OCI-LY1 (cell line): Measurements from ENCODE around the gene FAM217B.

ENCODE experiments used
- H2AFZ ChIP-seq: fragments of 200-600 bp; sonication (generic), shearing (Covaris generic); 2 replicates; pipeline ENCODE4 v1.6.0; 2014; ENCODE audit warnings: antibody characterized with exemption, mild to moderate bottlenecking, low read length
- H3F3A ChIP-seq: fragments of 200-600 bp; sonication (generic), shearing (Covaris generic); 2 replicates; pipeline ENCODE4 v1.6.0; 2014; ENCODE audit warnings: mild to moderate bottlenecking, antibody characterized with exemption, low read length, moderate library complexity; ENCODE audit not compliant: insufficient read depth
- H3K27ac ChIP-seq: fragments of 200-600 bp; sonication (generic); 2 replicates; pipeline ENCODE4 v1.5.1; 2014; ENCODE audit warnings: low read length, mixed run types, mild to moderate bottlenecking, low read depth; ENCODE audit not compliant: poor library complexity, severe bottlenecking
- H3K27me3 ChIP-seq: fragments of 200-600 bp; sonication (generic); 2 replicates; pipeline ENCODE4 v1.6.0; 2014; ENCODE audit warnings: antibody characterized with exemption, mild to moderate bottlenecking, low read length, moderate library complexity; ENCODE audit not compliant: insufficient read depth
- H3K36me3 ChIP-seq: fragments of 200-600 bp; sonication (generic); 2 replicates; pipeline ENCODE4 v1.6.1; 2014; ENCODE audit warnings: mild to moderate bottlenecking, antibody characterized with exemption, low read length, moderate library complexity, mixed read lengths; ENCODE audit not compliant: insufficient read depth
- H3K4me1 ChIP-seq: fragments of 200-600 bp; sonication (generic); 2 replicates; pipeline ENCODE4 v1.5.1; 2014; ENCODE audit warnings: mild to moderate bottlenecking, low read length, moderate library complexity; ENCODE audit not compliant: insufficient read depth, severe bottlenecking
- H3K4me2 ChIP-seq: fragments of 200-600 bp; sonication (generic), shearing (Covaris generic); 2 replicates; pipeline ENCODE4 v1.6.1; 2014; ENCODE audit warnings: low read length
- H3K4me3 ChIP-seq: fragments of 200-600 bp; sonication (generic); 2 replicates; pipeline ENCODE4 v1.5.1; 2014; ENCODE audit warnings: low read length, low read depth, mild to moderate bottlenecking, mixed read lengths; ENCODE audit not compliant: poor library complexity, severe bottlenecking
- H3K79me2 ChIP-seq: fragments of 200-600 bp; shearing (Covaris generic); 2 replicates; pipeline ENCODE4 v1.6.1; 2016; ENCODE audit warnings: mixed run types, low read length, mixed read lengths; ENCODE audit not compliant: insufficient read depth
- H3K9ac ChIP-seq: fragments of 200-600 bp; sonication (generic), shearing (Covaris generic); 2 replicates; pipeline ENCODE4 v1.6.1; 2014; ENCODE audit warnings: mild to moderate bottlenecking, low read length, mixed read lengths
- H3K9me2 ChIP-seq: fragments of 200-600 bp; sonication (generic), shearing (Covaris generic); 2 replicates; pipeline ENCODE4 v1.6.1; 2014; ENCODE audit warnings: low read depth, mild to moderate bottlenecking, low read length, mixed read lengths
- H3K9me3 ChIP-seq: fragments of 200-600 bp; shearing (Covaris generic); 2 replicates; pipeline ENCODE4 v1.6.1; 2014; ENCODE audit warnings: low read length, mixed read lengths
- H4K20me1 ChIP-seq: fragments of 200-600 bp; sonication (generic), shearing (Covaris generic); 2 replicates; pipeline ENCODE4 v1.6.0; 2016; ENCODE audit warnings: mild to moderate bottlenecking, low read length; ENCODE audit not compliant: insufficient read depth
- EZH2 ChIP-seq: fragments of 200-600 bp; sonication (generic), shearing (Covaris generic); IDR thresholded peaks from 2 replicates; pipeline ENCODE4 v1.8.0; 2017; ENCODE audit warnings: borderline replicate concordance, mixed run types, mild to moderate bottlenecking, antibody characterized with exemption, low read length, moderate library complexity, mixed read lengths
- TF ChIP-seq, protein P1 (sequence below): fragments of 200-600 bp; sonication (generic), shearing (Covaris generic); IDR thresholded peaks from 2 replicates; pipeline ENCODE4 v1.5.1; 2017; ENCODE audit warnings: mild to moderate bottlenecking, antibody characterized with exemption, low read length, moderate library complexity, mixed read lengths

The FAM217B gene, protein sequence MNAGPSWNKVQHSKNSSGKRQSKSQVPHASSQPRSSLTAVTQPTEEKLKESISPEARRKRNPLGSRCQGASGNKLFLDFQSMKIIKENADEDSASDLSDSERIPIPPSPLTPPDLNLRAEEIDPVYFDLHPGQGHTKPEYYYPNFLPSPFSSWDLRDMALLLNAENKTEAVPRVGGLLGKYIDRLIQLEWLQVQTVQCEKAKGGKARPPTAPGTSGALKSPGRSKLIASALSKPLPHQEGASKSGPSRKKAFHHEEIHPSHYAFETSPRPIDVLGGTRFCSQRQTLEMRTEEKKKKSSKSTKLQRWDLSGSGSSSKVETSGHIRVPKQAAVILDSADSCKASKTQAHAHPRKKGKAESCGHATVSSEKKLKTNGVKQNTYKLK

DNA sequence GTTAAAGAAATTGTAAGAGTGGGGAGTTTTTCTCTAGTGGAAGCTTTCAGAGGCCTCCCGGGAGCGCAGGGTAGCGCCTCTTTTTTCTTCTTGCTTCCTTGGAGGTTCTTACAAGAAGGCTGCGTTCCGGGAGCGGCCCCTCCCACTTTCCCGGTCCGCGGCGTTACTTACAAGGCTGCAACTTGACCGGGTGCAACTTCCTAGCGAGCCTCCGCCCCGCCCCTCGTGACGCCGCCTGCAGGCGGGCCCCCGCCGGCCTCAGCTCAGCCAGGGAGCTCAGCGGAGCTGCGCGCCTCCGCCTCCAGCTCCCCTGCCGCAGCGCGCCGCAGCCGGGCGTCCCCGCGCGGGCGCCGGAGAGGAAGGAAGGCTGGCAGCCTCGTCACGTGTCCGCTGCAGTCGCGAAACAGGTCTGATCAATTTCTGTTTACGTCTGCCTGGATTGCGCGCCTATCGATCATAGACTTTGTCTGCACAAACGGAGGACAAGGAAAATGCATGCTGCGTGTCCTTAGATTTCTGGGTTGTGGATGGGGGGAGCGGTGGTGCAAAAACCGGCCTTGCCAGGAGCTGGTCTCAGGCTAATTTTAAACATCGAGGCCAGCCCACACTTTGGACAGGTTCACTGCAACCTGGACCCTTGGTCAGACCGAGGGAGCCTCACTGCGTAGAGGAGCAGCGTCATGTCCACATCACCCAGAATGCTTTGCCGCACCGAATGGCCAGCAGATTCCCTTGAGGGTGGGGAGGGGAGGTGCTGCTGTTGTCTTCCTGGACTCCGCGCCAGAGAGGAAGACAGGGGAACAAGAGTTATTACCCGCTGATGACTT lies at the start of gene FAM217B, which contains the start of gene PPP1R3D:
FAM217B (plus strand) TSS at position 261 of the 827 bp plus-strand sequence. CDS start 3,555 bp downstream, outside the sequence.
PPP1R3D (minus strand) TSS at position 177 of the 827 bp plus-strand sequence. CDS start 374 bp downstream, outside the sequence.
- Histone ChIP-seq H3K4me1 (peaks cover 35% of the 10 kb centered on the region), H3K36me3 (peaks cover 27% of the 10 kb centered on the region), H3K27me3 (no peaks in the 10 kb centered on the region), H3K9me3 (no peaks in the 10 kb centered on the region), H3K4me3 (peak within 1 kb of the TSS; percentile 92), H3K9ac (peak within 1 kb of the TSS; percentile 97), H2AFZ (peak within 1 kb of the TSS; percentile 91), H4K20me1 (no peaks in the 10 kb centered on the region), H3K4me2 (peak within 1 kb of the TSS; percentile 77), H3F3A (no peaks in the 10 kb centered on the region), H3K9me2 (no peaks in the 10 kb centered on the region), H3K27ac (peak within 1 kb of the TSS; percentile 74), H3K79me2 (no peaks in the 10 kb centered on the region)
- TF ChIP-seq, protein P1, sequence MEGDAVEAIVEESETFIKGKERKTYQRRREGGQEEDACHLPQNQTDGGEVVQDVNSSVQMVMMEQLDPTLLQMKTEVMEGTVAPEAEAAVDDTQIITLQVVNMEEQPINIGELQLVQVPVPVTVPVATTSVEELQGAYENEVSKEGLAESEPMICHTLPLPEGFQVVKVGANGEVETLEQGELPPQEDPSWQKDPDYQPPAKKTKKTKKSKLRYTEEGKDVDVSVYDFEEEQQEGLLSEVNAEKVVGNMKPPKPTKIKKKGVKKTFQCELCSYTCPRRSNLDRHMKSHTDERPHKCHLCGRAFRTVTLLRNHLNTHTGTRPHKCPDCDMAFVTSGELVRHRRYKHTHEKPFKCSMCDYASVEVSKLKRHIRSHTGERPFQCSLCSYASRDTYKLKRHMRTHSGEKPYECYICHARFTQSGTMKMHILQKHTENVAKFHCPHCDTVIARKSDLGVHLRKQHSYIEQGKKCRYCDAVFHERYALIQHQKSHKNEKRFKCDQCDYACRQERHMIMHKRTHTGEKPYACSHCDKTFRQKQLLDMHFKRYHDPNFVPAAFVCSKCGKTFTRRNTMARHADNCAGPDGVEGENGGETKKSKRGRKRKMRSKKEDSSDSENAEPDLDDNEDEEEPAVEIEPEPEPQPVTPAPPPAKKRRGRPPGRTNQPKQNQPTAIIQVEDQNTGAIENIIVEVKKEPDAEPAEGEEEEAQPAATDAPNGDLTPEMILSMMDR, result peak; percentile 9; the same call in 1 of the 2 replicates
- no peak for TF ChIP-seq EZH2

DNA sequence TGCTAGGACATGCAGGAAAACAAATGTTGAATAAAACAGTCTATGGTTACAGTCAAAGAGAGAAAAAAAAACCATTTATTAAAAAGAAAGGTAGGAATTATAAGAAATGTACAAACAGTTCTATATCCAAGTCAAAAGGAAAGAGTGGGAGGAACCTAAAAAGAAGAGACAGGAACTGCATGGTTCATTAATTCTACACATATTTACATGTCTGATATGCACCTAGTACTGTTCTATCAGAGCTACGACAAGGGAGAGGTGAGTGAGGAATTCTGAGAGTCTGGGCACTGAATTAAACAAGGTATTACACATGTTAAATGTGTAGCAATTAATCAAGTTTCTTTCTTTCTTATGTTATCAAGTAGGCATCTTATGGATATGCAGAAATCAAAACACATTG lies 48.6 kb upstream of the FAM217B start:
- no peak for TF ChIP-seq EZH2
- TF ChIP-seq, protein P1, result no peak
- Histone ChIP-seq H3K4me1 (no peaks in the 10 kb centered on the region), H3K4me3 (no peak overlapping the region), H3K9me2 (no peaks in the 10 kb centered on the region; the same call in 1 of the 2 replicates), H3K4me2 (no peak overlapping the region), H3K36me3 (no peaks in the 10 kb centered on the region), H3K9me3 (no peaks in the 10 kb centered on the region), H3F3A (no peaks in the 10 kb centered on the region), H2AFZ (no peak overlapping the region), H3K79me2 (no peaks in the 10 kb centered on the region), H3K27me3 (no peaks in the 10 kb centered on the region), H3K27ac (no peak overlapping the region), H4K20me1 (no peaks in the 10 kb centered on the region), H3K9ac (no peak overlapping the region)

DNA sequence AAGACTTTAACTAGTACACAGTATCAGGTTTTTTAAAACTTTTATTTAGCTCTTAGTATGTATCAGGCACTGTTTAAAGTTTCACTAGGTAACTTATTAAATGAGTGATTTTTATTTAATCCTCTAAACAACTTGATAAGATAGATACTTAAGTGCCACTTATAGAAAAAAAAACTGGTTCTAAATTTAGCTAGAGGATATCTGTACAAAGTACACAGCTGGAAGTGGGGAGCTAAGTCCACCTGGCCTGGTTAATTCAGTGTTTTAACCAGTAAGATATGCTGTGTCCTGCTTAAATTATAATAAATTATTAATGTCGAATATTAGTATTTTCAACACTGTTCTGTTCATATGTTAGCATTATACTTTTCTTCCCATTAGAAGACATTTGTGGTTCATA lies 44.3 kb upstream of the FAM217B start:
- no peaks in the 10 kb centered on the region for H4K20me1 ChIP-seq
- H3K4me1 ChIP-seq, result no peaks in the 10 kb centered on the region
- no peak overlapping the region for H3K4me3 ChIP-seq
- H3F3A ChIP-seq, result no peaks in the 10 kb centered on the region
- H2AFZ ChIP-seq, result no peak overlapping the region
- H3K27me3 ChIP-seq, result no peaks in the 10 kb centered on the region
- H3K4me2 ChIP-seq, result no peak overlapping the region
- no peaks in the 10 kb centered on the region for H3K79me2 ChIP-seq
- no peak overlapping the region for H3K27ac ChIP-seq
- no peak for TF ChIP-seq EZH2
- TF ChIP-seq, protein P1, result no peak
- H3K9me2 ChIP-seq, result no peaks in the 10 kb centered on the region
- H3K9me3 ChIP-seq, result no peaks in the 10 kb centered on the region
- no peak overlapping the region for H3K9ac ChIP-seq
- no peaks in the 10 kb centered on the region for H3K36me3 ChIP-seq
